IMR-90 (cell line): ENCODE measurements around the gene HMGCS2. TPM values are rescaled to one million over a fixed set of nuclear protein-coding genes. Genes with fewer than 3 reads are reported as not detected.

ENCODE experiments used
- ATAC-seq: fragments of 200-7000 bp; cut with Tn5 transposase; 2 replicates; pipeline ENCODE4 v1.9.1; 2020; ENCODE audit warnings: low read depth, mild to moderate bottlenecking, moderate library complexity
- BruUV-seq: library from RNA; stranded (reverse); fragments of 400-500 nt; replicated peaks from 2 replicates; lab custom pipeline; 2021; lab: Mats Ljungman, UMichigan
- CTCF ChIA-PET: fragments of 300-600 bp; formaldehyde crosslinking; extraction: SDS; loops from one replicate; lab custom pipeline; 2021; ENCODE audit warnings: antibody characterized with exemption; lab: Yijun Ruan, JAX
- POLR2A ChIA-PET: fragments of 300-600 bp; sonication (Branson Sonifier 250); formaldehyde crosslinking; loops from one replicate; lab custom pipeline; 2022; ENCODE audit warnings: antibody characterized with exemption; ENCODE audit not compliant: unreplicated experiment; lab: Charles Lee
- DNase-seq: peaks from one replicate; pipeline ENCODE4 v3.0.0; 2013
- H2AFZ ChIP-seq: replicated peaks from 2 replicates; pipeline ENCODE3; 2013; ENCODE audit warnings: low read length, mild to moderate bottlenecking; ENCODE audit not compliant: poor library complexity
- H2AK5ac ChIP-seq: 2 replicates; pipeline ENCODE4 v1.6.1; 2013; ENCODE audit warnings: low read depth, low read length, inconsistent platforms
- H2AK9ac ChIP-seq: replicated peaks from 2 replicates; pipeline ENCODE3; 2013; ENCODE audit warnings: mild to moderate bottlenecking, low read depth, low read length, moderate library complexity; ENCODE audit not compliant: poor library complexity
- H2BK120ac ChIP-seq: 2 replicates; pipeline ENCODE4 v1.6.1; 2013; ENCODE audit warnings: low read depth, low read length, inconsistent platforms
- H2BK15ac ChIP-seq: 3 replicates; pipeline ENCODE4 v1.6.1; 2013; ENCODE audit warnings: low read depth, low read length, inconsistent platforms
- H2BK20ac ChIP-seq: 2 replicates; pipeline ENCODE4 v1.6.1; 2013; ENCODE audit warnings: low read depth, mild to moderate bottlenecking, inconsistent platforms, low read length, moderate library complexity
- H2BK5ac ChIP-seq: 2 replicates; pipeline ENCODE4 v1.6.1; 2013; ENCODE audit warnings: mild to moderate bottlenecking, low read depth, low read length, inconsistent platforms; ENCODE audit not compliant: poor library complexity, severe bottlenecking
- H3K14ac ChIP-seq: replicated peaks from 2 replicates; pipeline ENCODE4 v1.6.1; 2013; ENCODE audit warnings: low read depth, low read length, inconsistent platforms
- H3K18ac ChIP-seq: 2 replicates; pipeline ENCODE4 v1.6.1; 2013; ENCODE audit warnings: low read depth, low read length, control low read depth
- H3K23ac ChIP-seq: 2 replicates; pipeline ENCODE4 v1.6.1; 2013; ENCODE audit warnings: low read depth, low read length, inconsistent platforms
- H3K27ac ChIP-seq: 2 replicates; pipeline ENCODE4 v1.5.1; 2013; ENCODE audit warnings: mild to moderate bottlenecking, control low read depth, low read length; ENCODE audit not compliant: insufficient read depth
- H3K27me3 ChIP-seq: 2 replicates; pipeline ENCODE4 v1.6.1; 2013; ENCODE audit warnings: low read length; ENCODE audit not compliant: control insufficient read depth, insufficient read depth
- H3K36me3 ChIP-seq: 2 replicates; pipeline ENCODE4 v1.6.1; 2013; ENCODE audit warnings: low read length, mixed read lengths; ENCODE audit not compliant: control insufficient read depth, insufficient read depth
- H3K4ac ChIP-seq: 2 replicates; pipeline ENCODE4 v1.6.1; 2013; ENCODE audit warnings: low read depth, low read length, inconsistent platforms
- H3K4me1 ChIP-seq: 2 replicates; pipeline ENCODE4 v1.6.1; 2013; ENCODE audit warnings: low read length, mixed read lengths; ENCODE audit not compliant: control insufficient read depth, insufficient read depth
- H3K4me2 ChIP-seq: 2 replicates; pipeline ENCODE4 v1.6.1; 2013; ENCODE audit warnings: low read depth, mild to moderate bottlenecking, control low read depth, low read length, moderate library complexity
- H3K4me3 ChIP-seq: 2 replicates; pipeline ENCODE4 v1.5.1; 2013; ENCODE audit warnings: low read depth, mild to moderate bottlenecking, control low read depth, low read length, moderate library complexity; ENCODE audit not compliant: insufficient read depth
- H3K56ac ChIP-seq: 2 replicates; pipeline ENCODE4 v1.6.1; 2013; ENCODE audit warnings: low read length, inconsistent platforms; ENCODE audit not compliant: insufficient read depth; ENCODE audit errors: extremely low read depth
- H3K79me1 ChIP-seq, 2 experiments: 2 replicates each; pipeline ENCODE4 v1.6.1; 2013; ENCODE audit warnings: low read length in 2 of 2, inconsistent platforms in 1 of 2, low read depth in 1 of 2
- H3K9ac ChIP-seq: 2 replicates; pipeline ENCODE4 v1.6.1; 2013; ENCODE audit warnings: low read depth, low read length, control low read depth
- H3K9me1 ChIP-seq: 2 replicates; pipeline ENCODE4 v1.6.1; 2013; ENCODE audit warnings: low read length, inconsistent platforms; ENCODE audit not compliant: insufficient read depth
- H3K9me3 ChIP-seq: 2 replicates; pipeline ENCODE4 v1.6.1; 2013; ENCODE audit warnings: low read length; ENCODE audit not compliant: control insufficient read depth, insufficient read depth
- H4K20me1 ChIP-seq: 2 replicates; pipeline ENCODE4 v1.6.1; 2013; ENCODE audit warnings: low read length, inconsistent platforms; ENCODE audit not compliant: insufficient read depth
- H4K5ac ChIP-seq: 2 replicates; pipeline ENCODE4 v1.6.1; 2013; ENCODE audit warnings: mild to moderate bottlenecking, low read depth, low read length, control low read depth
- H4K8ac ChIP-seq, 2 experiments: 2 replicates each; pipeline ENCODE4 v1.6.1; 2013; ENCODE audit warnings: low read depth in 2 of 2, low read length in 2 of 2, control low read depth in 1 of 2, inconsistent platforms in 1 of 2
- H4K91ac ChIP-seq: 2 replicates; pipeline ENCODE4 v1.6.1; 2013; ENCODE audit warnings: low read depth, low read length, inconsistent platforms; ENCODE audit not compliant: insufficient read depth
- BHLHE40 ChIP-seq: fragments of 150-350 bp; IDR thresholded peaks from 2 replicates; pipeline ENCODE4 v1.6.1; 2016; ENCODE audit warnings: mild to moderate bottlenecking, low read depth, low read length
- RCOR1 ChIP-seq: IDR thresholded peaks from 2 replicates; pipeline ENCODE4 v1.6.1; 2012; ENCODE audit warnings: mild to moderate bottlenecking, low read length, improper control_type of control experiment; ENCODE audit not compliant: insufficient replicate concordance
- RFX5 ChIP-seq: IDR thresholded peaks from 2 replicates; pipeline ENCODE4 v1.8.0; 2012; ENCODE audit warnings: low read depth, mild to moderate bottlenecking, low read length, moderate library complexity
- WGBS, 2 experiments: methylation state at CpG; one replicate each; pipeline versions ENCODE4 v1.1.5 to v1.1.7; 2013; ENCODE audit warnings: missing lambda C conversion rate in 2 of 2; ENCODE audit not compliant: insufficient read length in 1 of 2; ENCODE audit errors: extremely low coverage in 2 of 2; 5-methylcytosine and 5-hydroxymethylcytosine counted together
- dilution Hi-C: fragments of 300-500 bp; cut with HindIII; formaldehyde crosslinking; loops from one replicate; pipeline ENCODE4 v1.14.3; 2018; ENCODE audit warnings: low sequenced_read_pairs; ENCODE audit not compliant: unreplicated experiment
- in situ Hi-C: fragments of 300-500 bp; cut with MboI; formaldehyde crosslinking; loops from 3 replicates; pipeline ENCODE4 v1.14.3; 2019; ENCODE audit warnings: low sequenced_read_pairs, inconsistent platforms, mixed read lengths
- intact Hi-C: fragments of 100-400 bp; cut with micrococcal nuclease; formaldehyde crosslinking; loops from 2 replicates; pipeline ENCODE4 v1.10.0; 2022
- polyA plus RNA-seq, 3 experiments: library from polyadenylated mRNA; depleted of rRNA; stranded (reverse); fragments of >200 nt; gene quantifications; 2 replicates each; pipeline ENCODE4 v1.2.3, GENCODE V29; 2012; ENCODE audit warnings: low replicate concordance in 1 of 3
- total RNA-seq: library from RNA; depleted of rRNA; stranded (reverse); fragments of >200 nt; gene quantifications from 2 replicates; pipeline ENCODE4 v1.2.3, GENCODE V29; 2012
- TF ChIP-seq, protein P1 (sequence below): conservative IDR thresholded peaks from 2 replicates; pipeline ENCODE4 v1.5.1; 2012; ENCODE audit warnings: mild to moderate bottlenecking, low read depth, low read length, improper control_type of control experiment

HMGCS2 gene
- total and polyA plus RNA-seq, 2 of the 4 experiments (the other 2 are of a cell fraction): not detected

DNA sequence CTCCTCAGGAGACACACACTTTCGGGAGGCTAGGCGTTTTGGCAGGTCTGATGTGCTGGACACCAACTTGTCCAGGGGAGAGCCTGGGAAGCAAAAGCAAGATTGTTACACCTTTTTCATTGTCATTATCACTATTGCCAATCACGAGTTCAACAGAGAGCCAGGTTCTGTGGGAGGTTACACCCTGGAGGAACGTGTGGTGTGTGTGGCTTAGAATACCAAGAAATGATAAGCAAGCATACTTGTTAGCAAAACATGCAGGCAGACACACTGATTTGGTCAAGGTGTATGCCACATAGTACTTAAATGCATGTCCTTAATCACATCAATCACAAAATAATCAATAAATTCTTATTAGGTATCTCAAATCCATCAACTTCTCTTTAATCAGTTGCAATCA, 16.1 kb downstream of the HMGCS2 start:
- ChIA-PET POLR2A (no interaction called here), CTCF (no interaction called here)
- H3K9ac ChIP-seq: no peak overlapping the region
- BruUV-seq: no TSS peak
- H3K18ac ChIP-seq: no peak overlapping the region
- in situ Hi-C loops (loop anchor here (10.0 kb wide), 1 partner anchor 62 kb away; the partner anchor contains the start of gene REG4), dilution Hi-C loops (no loop called here), intact Hi-C loops (no loop called here)
- H2BK5ac ChIP-seq: no peak overlapping the region
- no peak overlapping the region for H3K27ac ChIP-seq
- no peak overlapping the region for H2BK20ac ChIP-seq
- no peak overlapping the region for H4K91ac ChIP-seq
- H2BK15ac ChIP-seq: no peak overlapping the region
- H3K14ac ChIP-seq: no peak overlapping the region
- no peak overlapping the region for H3K4me2 ChIP-seq
- TF ChIP-seq BHLHE40 (no peak), RFX5 (no peak), RCOR1 (no peak)
- TF ChIP-seq, protein P1, sequence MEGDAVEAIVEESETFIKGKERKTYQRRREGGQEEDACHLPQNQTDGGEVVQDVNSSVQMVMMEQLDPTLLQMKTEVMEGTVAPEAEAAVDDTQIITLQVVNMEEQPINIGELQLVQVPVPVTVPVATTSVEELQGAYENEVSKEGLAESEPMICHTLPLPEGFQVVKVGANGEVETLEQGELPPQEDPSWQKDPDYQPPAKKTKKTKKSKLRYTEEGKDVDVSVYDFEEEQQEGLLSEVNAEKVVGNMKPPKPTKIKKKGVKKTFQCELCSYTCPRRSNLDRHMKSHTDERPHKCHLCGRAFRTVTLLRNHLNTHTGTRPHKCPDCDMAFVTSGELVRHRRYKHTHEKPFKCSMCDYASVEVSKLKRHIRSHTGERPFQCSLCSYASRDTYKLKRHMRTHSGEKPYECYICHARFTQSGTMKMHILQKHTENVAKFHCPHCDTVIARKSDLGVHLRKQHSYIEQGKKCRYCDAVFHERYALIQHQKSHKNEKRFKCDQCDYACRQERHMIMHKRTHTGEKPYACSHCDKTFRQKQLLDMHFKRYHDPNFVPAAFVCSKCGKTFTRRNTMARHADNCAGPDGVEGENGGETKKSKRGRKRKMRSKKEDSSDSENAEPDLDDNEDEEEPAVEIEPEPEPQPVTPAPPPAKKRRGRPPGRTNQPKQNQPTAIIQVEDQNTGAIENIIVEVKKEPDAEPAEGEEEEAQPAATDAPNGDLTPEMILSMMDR: no peak
- H4K20me1 ChIP-seq: no peaks in the 10 kb centered on the region
- no peak overlapping the region for H2AK5ac ChIP-seq
- H3K36me3 ChIP-seq: no peaks in the 10 kb centered on the region
- H4K5ac ChIP-seq: no peak overlapping the region
- H3K9me3 ChIP-seq: no peaks in the 10 kb centered on the region
- H3K4me3 ChIP-seq: no peak overlapping the region
- H2AK9ac ChIP-seq: no peak overlapping the region
- no peak overlapping the region for H2BK120ac ChIP-seq
- H3K27me3 ChIP-seq: peaks cover 9% of the 10 kb centered on the region
- DNase-seq: no peak
- no CpG with 5 or more reads among the region's 4 CpGs for WGBS, 2 experiments
- no peak overlapping the region for H3K4ac ChIP-seq
- no peaks in the 10 kb centered on the region for H3K79me1 ChIP-seq
- no peak overlapping the region for H3K23ac ChIP-seq
- no peak for ATAC-seq
- no peak overlapping the region for H4K8ac ChIP-seq
- H3K9me1 ChIP-seq: no peaks in the 10 kb centered on the region
- H2AFZ ChIP-seq: no peak overlapping the region
- H3K4me1 ChIP-seq: peaks cover 3% of the 10 kb centered on the region; the same call in 1 of the 2 replicates
- no peak overlapping the region for H3K56ac ChIP-seq
